Liver (tissue), 9 donors: ENCODE data around the gene DNAAF5. TPM values are rescaled to one million over a fixed set of nuclear protein-coding genes. Genes with fewer than 3 reads are reported as not detected.

Source experiments
- DNase-seq: peaks from one replicate; pipeline ENCODE4 v3.0.0-alpha.2; 2017; ENCODE audit warnings: low spot score
- H3K27ac ChIP-seq, 2 donors: one replicate each; pipeline ENCODE4 v1.7.0; 2013; ENCODE audit warnings: inconsistent platforms in 2 of 2, low read length in 2 of 2, control low read depth in 1 of 2, low read depth in 1 of 2, mild to moderate bottlenecking in 1 of 2
- H3K27me3 ChIP-seq, 4 donors: one replicate each; pipeline versions ENCODE4 v1.6.1 to v1.7.0; 2013; ENCODE audit warnings: low read length in 3 of 4, inconsistent platforms in 1 of 4, mild to moderate bottlenecking in 1 of 4, moderate library complexity in 1 of 4; ENCODE audit not compliant: control insufficient read depth in 4 of 4, insufficient read depth in 4 of 4
- H3K36me3 ChIP-seq, 4 donors: one replicate each; pipeline versions ENCODE4 v1.6.1 to v1.7.0; 2013; ENCODE audit warnings: low read length in 3 of 4, mild to moderate bottlenecking in 3 of 4, low read depth in 1 of 4, moderate library complexity in 1 of 4; ENCODE audit not compliant: control insufficient read depth in 4 of 4, insufficient read depth in 3 of 4
- H3K4me1 ChIP-seq, 4 donors: one replicate each; pipeline versions ENCODE4 v1.6.1 to v1.7.0; 2013; ENCODE audit warnings: low read length in 3 of 4, mild to moderate bottlenecking in 3 of 4, moderate library complexity in 1 of 4; ENCODE audit not compliant: control insufficient read depth in 4 of 4, insufficient read depth in 4 of 4
- H3K4me3 ChIP-seq, 3 donors: one replicate each; pipeline versions ENCODE4 v1.6.1 to v1.7.0; 2013; ENCODE audit warnings: low read length in 3 of 3, control low read depth in 1 of 3, low read depth in 1 of 3, mild to moderate bottlenecking in 1 of 3
- H3K9ac ChIP-seq, 2 donors: one replicate each; pipeline ENCODE4 v1.7.0; 2013; ENCODE audit warnings: low read length in 2 of 2, mild to moderate bottlenecking in 2 of 2, moderate library complexity in 2 of 2, control low read depth in 1 of 2, low read depth in 1 of 2
- H3K9me3 ChIP-seq, 4 donors: one replicate each; pipeline versions ENCODE4 v1.6.1 to v1.7.0; 2013; ENCODE audit warnings: low read length in 3 of 4; ENCODE audit not compliant: control insufficient read depth in 4 of 4
- EGR1 ChIP-seq, 2 donors: IDR thresholded peaks; 2 replicates each; pipeline ENCODE4 v1.6.1; 2016 to 2018; ENCODE audit warnings: antibody characterized with exemption in 2 of 2, low read depth in 2 of 2
- FOXA1 ChIP-seq: IDR thresholded peaks from 2 replicates; pipeline ENCODE4 v1.6.1; 2016; ENCODE audit warnings: antibody characterized with exemption
- FOXA2 ChIP-seq: IDR thresholded peaks from 2 replicates; pipeline ENCODE4 v1.6.1; 2016; ENCODE audit warnings: antibody characterized with exemption
- GABPA ChIP-seq, 2 donors: IDR thresholded peaks in 1 of 2; conservative IDR thresholded peaks in 1 of 2; 2 replicates each; pipeline ENCODE4 v1.6.1; 2016; ENCODE audit warnings: antibody characterized with exemption in 2 of 2, mild to moderate bottlenecking in 1 of 2, moderate library complexity in 1 of 2
- JUND ChIP-seq, 2 donors: IDR thresholded peaks; 2 replicates each; pipeline ENCODE4 v1.6.1; 2016; ENCODE audit warnings: antibody characterized with exemption in 2 of 2
- NR2F2 ChIP-seq: IDR thresholded peaks from 2 replicates; pipeline ENCODE4 v1.6.1; 2016; ENCODE audit warnings: antibody characterized with exemption
- RAD21 ChIP-seq, 2 donors: IDR thresholded peaks; 2 replicates each; pipeline ENCODE4 v1.6.1; 2016; ENCODE audit warnings: antibody characterized with exemption in 2 of 2, mild to moderate bottlenecking in 2 of 2
- RXRA ChIP-seq, 2 donors: IDR thresholded peaks; 2 replicates each; pipeline ENCODE4 v1.6.1; 2017 to 2018; ENCODE audit warnings: antibody characterized with exemption in 2 of 2, mild to moderate bottlenecking in 1 of 2
- SP1 ChIP-seq: IDR thresholded peaks from 2 replicates; pipeline ENCODE4 v1.6.1; 2018; ENCODE audit warnings: antibody characterized with exemption, mild to moderate bottlenecking
- WGBS: extraction: QIAGEN DNeasy Blood & Tissue Kit; methylation state at CpG from one replicate; pipeline ENCODE4 v1.1.7; 2013; 5-methylcytosine and 5-hydroxymethylcytosine counted together
- polyA plus RNA-seq, 2 donors: library from polyadenylated mRNA; stranded (reverse) in 1 of 2; unstranded in 1 of 2; fragments of 200-250 nt in 1 of 2; fragments of >200 nt in 1 of 2; fragmentation: Nextera tagmentation in 1 of 2; extraction: Ambion mirVana in 1 of 2; gene quantifications; one replicate each; pipeline versions ENCODE4 v1.2.1 to v1.2.3, GENCODE V29; 2013 to 2015
- total RNA-seq, 2 donors: library from RNA; depleted of rRNA; stranded (reverse); fragments of >200 nt; gene quantifications; one replicate each; pipeline ENCODE4 v1.2.3, GENCODE V29; 2014
- TF ChIP-seq, protein P1 (sequence below): IDR thresholded peaks from 2 replicates; pipeline ENCODE4 v1.6.1; 2016; ENCODE audit warnings: antibody characterized with exemption
- TF ChIP-seq, protein P2 (sequence below): fragments of 150-350 bp; IDR thresholded peaks from 2 replicates; pipeline ENCODE4 v1.5.1; 2017; ENCODE audit warnings: improper control_type of control experiment, low read depth, low read length; ENCODE audit not compliant: missing input control
- TF ChIP-seq, protein P3 (sequence below): IDR thresholded peaks from 2 replicates; pipeline ENCODE4 v1.6.1; 2016; ENCODE audit warnings: antibody characterized with exemption
- TF ChIP-seq, protein P4 (sequence below): IDR thresholded peaks from 2 replicates; pipeline ENCODE4 v1.6.1; 2016; ENCODE audit warnings: antibody characterized with exemption
- donor health status: healthy.
- donor health status: healthy.
- donor health status: healthy.
- donor health status: healthy.
- donor health status: healthy.

Gene DNAAF5
- total and polyA plus RNA-seq, 4 donors = 3.1 to 11.1 (median 9.5) TPM

DNA sequence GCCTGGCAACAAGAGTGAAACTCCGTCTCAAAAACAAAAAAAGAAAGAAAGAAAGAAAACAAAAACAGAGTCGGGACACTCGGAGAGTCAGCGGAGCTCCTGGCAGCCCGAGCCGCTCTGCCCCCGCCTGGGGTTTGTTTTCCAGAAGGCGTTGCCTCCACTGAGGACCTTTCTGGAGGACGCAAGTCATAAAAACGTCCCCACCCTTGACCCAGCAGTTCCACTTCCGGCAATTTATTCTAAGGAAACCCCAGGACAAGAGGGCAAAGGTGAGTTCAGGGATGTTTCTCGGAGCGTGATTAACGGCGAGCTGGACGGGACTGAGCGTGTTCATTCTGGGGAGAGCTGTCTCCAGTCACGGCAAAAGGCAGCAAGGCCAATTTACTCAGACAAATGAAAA is 78.8 kb downstream of the DNAAF5 start:
- no peaks in the 10 kb centered on the region for H3K27me3 ChIP-seq
- no peak for DNase-seq
- 67% methylated on average over 18 of the region's 18 CpGs for WGBS
- no peaks in the 10 kb centered on the region for H3K36me3 ChIP-seq
- TF ChIP-seq FOXA2 (no peak), EGR1 (IDR thresholded peaks at IDR 0.05; ENCODE audit: low read depth in 2 of 2) (no peak), RAD21 (IDR thresholded peaks at IDR 0.05) (peak in 1 of 2 donors; percentile 16), SP1 (peak; percentile 47), RXRA (IDR thresholded peaks at IDR 0.05) (peak; percentile 42 to 49), NR2F2 (peak; percentile 99)
- TF ChIP-seq, protein P1, sequence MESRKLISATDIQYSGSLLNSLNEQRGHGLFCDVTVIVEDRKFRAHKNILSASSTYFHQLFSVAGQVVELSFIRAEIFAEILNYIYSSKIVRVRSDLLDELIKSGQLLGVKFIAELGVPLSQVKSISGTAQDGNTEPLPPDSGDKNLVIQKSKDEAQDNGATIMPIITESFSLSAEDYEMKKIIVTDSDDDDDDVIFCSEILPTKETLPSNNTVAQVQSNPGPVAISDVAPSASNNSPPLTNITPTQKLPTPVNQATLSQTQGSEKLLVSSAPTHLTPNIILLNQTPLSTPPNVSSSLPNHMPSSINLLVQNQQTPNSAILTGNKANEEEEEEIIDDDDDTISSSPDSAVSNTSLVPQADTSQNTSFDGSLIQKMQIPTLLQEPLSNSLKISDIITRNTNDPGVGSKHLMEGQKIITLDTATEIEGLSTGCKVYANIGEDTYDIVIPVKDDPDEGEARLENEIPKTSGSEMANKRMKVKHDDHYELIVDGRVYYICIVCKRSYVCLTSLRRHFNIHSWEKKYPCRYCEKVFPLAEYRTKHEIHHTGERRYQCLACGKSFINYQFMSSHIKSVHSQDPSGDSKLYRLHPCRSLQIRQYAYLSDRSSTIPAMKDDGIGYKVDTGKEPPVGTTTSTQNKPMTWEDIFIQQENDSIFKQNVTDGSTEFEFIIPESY = no peak
- TF ChIP-seq, protein P2, sequence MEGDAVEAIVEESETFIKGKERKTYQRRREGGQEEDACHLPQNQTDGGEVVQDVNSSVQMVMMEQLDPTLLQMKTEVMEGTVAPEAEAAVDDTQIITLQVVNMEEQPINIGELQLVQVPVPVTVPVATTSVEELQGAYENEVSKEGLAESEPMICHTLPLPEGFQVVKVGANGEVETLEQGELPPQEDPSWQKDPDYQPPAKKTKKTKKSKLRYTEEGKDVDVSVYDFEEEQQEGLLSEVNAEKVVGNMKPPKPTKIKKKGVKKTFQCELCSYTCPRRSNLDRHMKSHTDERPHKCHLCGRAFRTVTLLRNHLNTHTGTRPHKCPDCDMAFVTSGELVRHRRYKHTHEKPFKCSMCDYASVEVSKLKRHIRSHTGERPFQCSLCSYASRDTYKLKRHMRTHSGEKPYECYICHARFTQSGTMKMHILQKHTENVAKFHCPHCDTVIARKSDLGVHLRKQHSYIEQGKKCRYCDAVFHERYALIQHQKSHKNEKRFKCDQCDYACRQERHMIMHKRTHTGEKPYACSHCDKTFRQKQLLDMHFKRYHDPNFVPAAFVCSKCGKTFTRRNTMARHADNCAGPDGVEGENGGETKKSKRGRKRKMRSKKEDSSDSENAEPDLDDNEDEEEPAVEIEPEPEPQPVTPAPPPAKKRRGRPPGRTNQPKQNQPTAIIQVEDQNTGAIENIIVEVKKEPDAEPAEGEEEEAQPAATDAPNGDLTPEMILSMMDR = no peak
- no peak overlapping the region for H3K4me3 ChIP-seq
- H3K27ac ChIP-seq = peak overlapping the region in 1 of 2 donors; percentile 20
- no peaks in the 10 kb centered on the region for H3K4me1 ChIP-seq
- H3K9me3 ChIP-seq = no peaks in the 10 kb centered on the region
- no peak overlapping the region for H3K9ac ChIP-seq

DNA sequence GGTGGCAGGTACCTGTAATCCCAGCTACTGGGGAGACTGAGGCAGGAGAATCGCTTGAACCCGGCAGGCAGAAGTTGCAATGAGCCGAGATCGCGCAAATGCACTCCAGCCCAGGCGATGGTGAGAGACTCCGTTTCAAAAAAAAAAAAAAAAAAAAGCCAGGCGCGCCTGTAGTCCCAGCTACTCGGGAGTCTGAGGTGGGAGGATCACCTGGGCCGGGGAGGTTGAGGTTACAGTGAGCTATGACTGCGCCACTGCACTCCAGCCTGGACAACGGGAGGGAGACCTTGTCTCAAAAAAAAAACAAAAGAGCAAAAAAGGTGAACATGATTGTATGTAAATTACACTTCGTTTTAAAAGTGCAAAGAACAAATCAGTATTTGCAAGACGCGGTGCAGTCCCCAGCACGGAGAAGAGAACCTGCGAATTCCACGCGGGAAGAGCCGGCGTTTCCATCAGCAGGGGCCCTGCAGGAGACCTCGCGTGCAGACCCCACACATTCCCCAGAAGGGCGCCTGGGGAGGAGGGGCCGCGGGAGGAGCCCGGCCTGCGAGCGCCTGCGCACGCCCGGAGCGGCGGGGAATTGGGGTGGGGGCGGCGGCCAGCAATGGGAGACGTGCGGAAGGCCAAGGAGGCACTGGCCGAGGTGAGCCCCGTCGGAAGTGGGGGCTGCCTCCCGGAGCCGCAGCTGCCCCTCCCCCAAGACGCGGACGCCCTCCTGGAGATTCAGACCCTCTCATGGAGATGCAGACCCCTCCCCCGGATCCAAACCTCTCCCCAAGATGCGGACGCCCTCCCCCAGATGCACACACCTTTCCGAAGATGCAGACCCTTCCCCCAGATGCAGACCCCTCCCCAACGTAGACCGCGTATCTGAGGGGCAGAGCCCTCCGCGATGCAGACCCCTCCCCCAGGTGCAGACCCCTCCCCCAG is 89.1 kb downstream of the DNAAF5 start:
- Histone ChIP-seq H3K4me1 (peaks cover 10 to 50% (median 32%) of the 10 kb centered on the region in 4 donors), H3K4me3 (peak overlapping the region in 1 of 3 donors; percentile 98), H3K27ac (peak overlapping the region; percentile 50 to 73), H3K27me3 (no peaks in the 10 kb centered on the region), H3K36me3 (no peaks in the 10 kb centered on the region), H3K9ac (no peak overlapping the region), H3K9me3 (no peaks in the 10 kb centered on the region)
- TF ChIP-seq RXRA (IDR thresholded peaks at IDR 0.05) = no peak
- no peak for TF ChIP-seq FOXA1
- TF ChIP-seq SP1 = no peak
- TF ChIP-seq GABPA (IDR thresholded peaks at IDR 0.05 in 1 of 2, conservative IDR thresholded peaks at IDR 0.05 in 1 of 2) = no peak
- no peak for TF ChIP-seq JUND (IDR thresholded peaks at IDR 0.05)
- TF ChIP-seq, protein P3, sequence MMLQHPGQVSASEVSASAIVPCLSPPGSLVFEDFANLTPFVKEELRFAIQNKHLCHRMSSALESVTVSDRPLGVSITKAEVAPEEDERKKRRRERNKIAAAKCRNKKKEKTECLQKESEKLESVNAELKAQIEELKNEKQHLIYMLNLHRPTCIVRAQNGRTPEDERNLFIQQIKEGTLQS = no peak
- no peak for TF ChIP-seq NR2F2
- 24% methylated on average over 56 of the region's 56 CpGs for WGBS
- peak; percentile 41 for DNase-seq

DNA sequence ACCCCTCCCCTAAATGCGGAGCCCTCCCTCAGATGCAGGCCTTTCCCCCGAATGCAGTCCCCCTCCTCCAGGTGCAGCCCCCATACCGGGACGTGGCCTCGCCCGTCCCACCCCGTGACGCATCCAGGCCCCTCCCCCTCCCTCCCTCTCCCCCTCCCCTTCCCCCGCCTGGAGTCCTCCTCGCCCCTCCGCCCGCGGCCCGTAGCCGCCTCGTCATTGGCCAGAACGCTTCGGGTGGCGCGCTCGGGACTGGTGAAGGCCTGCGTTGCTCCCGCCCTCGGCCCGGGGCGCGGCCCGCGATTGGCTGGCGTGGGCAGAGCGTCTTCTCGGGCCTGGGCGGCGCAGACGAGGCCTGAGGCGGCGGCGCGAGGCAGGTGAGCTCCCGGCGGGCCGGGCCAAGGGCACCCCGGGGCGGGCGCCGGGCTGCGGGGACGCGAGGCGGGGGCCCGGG is 89.8 kb downstream of the DNAAF5 start:
- no peak overlapping the region for H3K9ac ChIP-seq
- peak; percentile 48 for TF ChIP-seq SP1
- TF ChIP-seq, protein P4, sequence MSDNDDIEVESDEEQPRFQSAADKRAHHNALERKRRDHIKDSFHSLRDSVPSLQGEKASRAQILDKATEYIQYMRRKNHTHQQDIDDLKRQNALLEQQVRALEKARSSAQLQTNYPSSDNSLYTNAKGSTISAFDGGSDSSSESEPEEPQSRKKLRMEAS = no peak
- no peaks in the 10 kb centered on the region for H3K9me3 ChIP-seq
- DNase-seq = peak; percentile 95
- peak overlapping the region; percentile 50 to 73 for H3K27ac ChIP-seq
- H3K4me3 ChIP-seq = peak overlapping the region in 1 of 3 donors; percentile 98
- under 1% methylated on average over 51 of the region's 51 CpGs for WGBS
- no peaks in the 10 kb centered on the region for H3K36me3 ChIP-seq
- no peaks in the 10 kb centered on the region for H3K27me3 ChIP-seq
- peaks cover 12 to 57% (median 37%) of the 10 kb centered on the region in 4 donors for H3K4me1 ChIP-seq
